Stimulated activated CD8-positive, alpha-beta memory T cell treated with anti-CD3 and anti-CD28 coated beads, Interleukin-2, amount 100 ng/mL, for 1 hour (primary cell): Measurements from ENCODE around the gene PIP4K2A.
A peak's percentile ranks its signal among the peaks of the same experiment; 100 is the strongest.
"Not testable (repeated sequence)": the region's sequence is repeated elsewhere in the genome, so short reads cannot be mapped to it uniquely, and the experiment has no call there.

Experiments used
- DNase-seq, 2 donors: peaks; one replicate each; pipeline ENCODE4 v3.0.0-alpha.2; 2020; ENCODE audit warnings: low read depth in 2 of 2

PIP4K2A gene

DNA sequence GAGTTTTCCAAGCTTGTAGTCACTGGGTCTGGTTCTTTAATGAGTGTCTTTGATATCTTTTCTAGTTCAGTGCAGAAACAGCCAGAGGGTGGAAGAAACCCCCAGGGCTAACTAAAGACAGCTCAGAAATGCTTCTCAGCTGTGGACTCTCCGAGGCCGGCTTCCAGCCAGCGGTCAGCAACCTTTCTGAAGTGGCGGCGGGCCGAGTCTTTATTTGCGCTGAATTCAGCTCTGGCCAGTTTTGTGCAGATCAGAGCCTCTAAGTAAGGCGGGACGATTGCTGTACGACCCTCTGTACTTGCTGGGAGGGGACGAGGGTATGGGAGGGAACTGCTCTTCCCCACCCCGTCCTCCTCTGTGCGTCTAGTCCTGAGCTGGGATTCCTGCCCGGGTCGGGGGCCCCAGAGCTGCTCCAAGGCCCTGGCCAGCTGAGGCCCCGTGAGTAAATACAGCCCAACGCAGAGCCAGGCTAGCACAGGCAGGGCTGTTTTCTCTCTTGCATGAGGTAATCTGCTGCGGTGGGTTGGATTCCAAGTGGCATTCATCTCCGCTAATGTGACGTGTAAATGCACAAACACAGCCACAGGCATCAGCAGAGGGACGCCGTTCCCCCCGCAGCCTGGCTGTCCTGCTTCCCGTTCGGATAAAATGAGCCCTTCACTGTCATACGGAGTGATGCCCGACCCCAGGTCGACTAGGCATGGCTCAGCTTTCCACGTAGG is 159.8 kb downstream of the PIP4K2A start:
- no peak for DNase-seq

DNA sequence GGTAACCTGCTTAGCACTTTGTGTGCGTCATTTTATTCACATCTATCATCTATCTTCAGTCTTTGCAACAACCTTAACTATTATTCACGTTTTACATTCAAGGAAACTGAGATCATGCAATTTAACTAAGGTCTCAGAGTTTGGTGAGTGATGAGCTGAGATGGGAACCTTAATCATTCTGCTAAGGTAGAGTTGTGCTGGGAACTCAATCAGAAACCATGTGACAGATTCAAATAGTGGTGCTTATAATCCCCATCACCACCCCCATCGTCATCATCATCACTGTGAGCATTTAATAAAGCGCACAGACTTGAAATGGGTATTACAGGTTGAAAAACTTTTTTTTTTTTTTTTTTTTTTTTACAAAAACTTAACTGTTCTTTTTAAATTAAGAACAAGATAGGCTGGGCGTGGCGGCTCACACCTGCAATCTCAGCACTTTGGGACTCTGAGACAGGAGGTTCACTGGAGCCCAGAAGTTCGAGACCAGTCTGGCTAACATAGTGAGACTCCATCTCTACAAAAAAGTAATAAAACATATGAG is 160.9 kb downstream of the PIP4K2A start:
- no peak for DNase-seq

DNA sequence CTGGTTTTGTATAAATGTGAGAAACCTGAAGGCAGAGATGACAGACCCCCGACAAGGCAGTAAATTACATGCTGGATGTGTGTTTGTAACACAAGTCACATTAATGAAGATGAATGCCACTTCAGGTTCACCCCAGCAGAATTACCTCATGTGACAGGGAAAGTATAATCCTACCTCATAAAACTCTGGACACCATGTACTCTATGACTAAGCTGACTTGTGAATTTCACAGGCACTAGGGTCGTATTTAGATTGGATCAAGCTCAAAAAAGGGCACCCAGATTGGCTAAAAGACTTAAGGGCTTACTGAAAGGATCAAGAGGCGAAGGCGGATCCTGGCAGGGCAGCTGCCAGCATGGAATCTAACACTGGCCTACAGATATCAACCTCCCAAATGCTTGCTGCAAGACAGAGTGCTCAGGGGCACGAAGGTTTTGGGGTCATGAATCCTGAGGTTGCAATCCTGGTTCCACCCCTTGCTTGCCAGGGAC is 161.4 kb downstream of the PIP4K2A start:
- DNase-seq: no peak

DNA sequence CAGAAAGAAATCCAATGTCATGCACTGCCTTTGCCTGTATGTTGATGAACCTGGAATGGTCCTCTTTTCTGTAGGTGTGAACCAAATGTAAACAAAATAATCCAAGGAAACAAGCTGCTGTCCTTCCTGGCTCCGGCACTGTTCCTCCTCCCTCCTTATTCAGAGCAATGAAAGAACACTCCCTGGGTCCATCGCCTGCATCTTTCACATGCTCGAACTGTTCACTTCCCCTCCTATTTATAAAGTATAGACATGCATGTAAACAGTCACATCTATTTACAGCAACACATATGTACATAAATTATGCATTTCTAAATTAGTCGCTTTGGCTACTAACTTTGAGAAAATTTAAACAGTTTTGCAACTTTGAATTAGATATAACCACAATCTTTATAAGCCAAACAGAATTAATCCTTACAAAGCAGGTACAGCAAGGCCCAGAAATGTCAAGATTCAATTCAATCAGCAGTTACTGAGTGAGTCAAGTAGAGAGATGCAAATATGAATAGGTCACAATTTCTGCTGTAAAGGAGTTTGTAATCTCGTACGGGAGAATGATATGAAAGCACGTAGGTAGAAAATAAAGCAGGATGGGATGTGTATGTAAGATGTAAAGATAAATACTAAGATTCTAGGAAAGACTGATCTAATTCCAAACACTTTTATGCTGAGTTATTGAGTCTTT is 162.6 kb downstream of the PIP4K2A start:
- DNase-seq: no peak

DNA sequence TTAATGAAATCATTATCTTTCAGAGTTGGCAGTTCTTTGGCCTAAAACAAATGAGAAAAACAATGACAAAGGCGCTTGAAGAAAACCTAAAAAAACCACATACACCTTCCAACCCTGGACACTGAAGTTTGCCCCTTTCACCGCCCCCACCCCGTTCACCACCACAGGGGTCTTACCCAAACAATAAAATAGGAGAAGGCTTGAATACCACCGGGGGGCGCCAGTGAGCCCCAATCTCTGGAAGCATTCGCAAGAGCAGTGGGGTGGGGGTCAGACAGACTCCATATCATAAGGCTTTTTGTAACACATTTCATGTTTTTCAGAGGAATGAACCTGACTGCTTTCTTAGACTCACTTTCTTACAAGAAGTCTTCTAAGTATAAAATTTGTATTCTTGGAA is 163.6 kb downstream of the PIP4K2A start:
- DNase-seq: peak; percentile 42 to 58

DNA sequence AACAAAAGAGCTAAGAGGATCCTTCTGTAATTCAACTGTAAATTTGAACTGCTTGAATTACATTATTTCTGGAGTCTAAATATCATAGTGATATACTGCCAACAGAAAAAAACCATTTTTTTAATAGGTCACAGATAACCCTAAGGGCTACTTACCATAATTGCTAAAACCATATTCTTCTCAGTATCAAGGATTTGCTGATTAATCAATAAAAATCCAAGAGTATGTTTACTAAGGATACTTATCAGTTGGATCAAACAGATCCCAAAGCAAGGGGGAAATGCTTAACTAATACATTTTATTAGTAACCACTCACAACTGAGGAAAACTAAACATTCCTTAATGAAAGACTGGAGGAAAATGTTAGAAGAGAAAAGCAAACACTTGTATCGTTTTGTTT is 166.0 kb downstream of the PIP4K2A start:
- no peak for DNase-seq

DNA sequence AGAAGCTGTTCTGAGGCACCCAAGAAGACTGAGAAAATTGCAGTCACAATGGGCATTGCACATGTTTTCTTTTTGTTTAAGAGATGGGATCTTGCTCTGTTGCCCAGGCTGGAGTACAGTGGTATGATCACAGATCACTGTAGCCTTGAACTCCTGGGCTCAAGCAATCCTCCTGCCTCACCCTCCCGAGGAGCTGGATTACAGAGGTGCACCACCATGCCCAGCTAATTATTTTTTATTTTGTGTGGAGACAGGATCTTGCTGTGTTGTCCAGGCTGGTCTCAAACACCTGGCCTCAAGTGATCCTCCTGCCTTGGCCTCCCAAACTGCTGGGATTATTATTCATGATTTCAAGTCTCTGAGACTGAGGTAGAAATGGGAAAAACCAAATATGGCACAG is 168.7 kb downstream of the PIP4K2A start:
- no peak for DNase-seq

DNA sequence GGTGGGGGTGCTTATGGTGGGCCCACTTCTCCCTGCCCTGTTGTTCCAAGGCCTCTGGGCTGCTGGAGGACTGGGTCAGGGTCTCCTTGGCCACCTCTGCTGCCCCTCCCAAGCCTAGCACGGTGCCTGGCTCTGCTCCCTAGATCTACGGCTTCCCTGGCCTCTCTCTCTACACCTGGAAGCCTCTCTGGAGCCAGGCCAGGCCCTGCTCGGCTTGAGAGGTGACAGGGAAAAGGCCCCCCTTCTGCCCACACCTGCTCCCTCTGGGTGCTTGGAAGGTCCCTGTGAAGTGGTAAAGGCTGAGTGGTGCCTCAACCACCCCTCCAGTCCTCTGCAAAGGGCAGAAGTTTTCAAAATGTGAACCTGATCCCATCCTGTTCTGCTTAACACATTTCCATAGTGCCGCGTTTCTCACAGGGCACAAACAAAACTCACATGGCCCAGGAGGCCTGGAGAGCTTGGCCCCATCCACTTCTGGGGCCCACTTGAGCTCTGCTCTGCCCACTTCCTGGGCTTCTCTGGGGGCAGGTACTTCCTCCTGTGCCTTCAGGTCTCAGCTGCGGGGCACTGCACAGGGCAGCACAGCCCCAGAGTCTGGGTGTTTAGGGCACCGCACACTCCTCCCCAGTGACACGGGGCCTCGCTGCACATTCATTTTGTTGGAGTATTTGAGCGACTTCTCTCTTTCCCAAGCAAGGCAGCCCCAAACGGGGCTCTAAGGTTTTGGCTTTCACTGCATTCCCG is 169.9 kb downstream of the PIP4K2A start:
- no peak for DNase-seq

DNA sequence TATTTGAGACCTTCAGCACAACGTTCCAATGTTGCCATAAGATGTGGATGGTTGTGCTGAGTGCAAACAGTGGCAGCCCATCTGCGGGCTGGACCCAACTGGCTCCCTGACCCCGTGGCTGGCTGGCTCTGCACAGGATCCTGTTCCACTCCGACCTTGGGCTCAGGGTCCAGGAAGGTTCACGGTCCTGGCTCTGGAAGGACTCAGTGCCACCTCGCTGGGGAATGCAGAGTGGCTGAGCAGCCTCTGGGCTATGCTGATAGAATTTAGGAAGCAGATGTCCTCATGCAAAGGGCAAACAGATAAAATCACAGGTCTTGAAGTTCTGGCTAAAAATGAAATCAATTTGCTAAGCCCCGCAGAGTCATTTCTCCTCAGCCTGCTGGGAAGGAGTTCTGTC is 171.6 kb downstream of the PIP4K2A start:
- no peak for DNase-seq

DNA sequence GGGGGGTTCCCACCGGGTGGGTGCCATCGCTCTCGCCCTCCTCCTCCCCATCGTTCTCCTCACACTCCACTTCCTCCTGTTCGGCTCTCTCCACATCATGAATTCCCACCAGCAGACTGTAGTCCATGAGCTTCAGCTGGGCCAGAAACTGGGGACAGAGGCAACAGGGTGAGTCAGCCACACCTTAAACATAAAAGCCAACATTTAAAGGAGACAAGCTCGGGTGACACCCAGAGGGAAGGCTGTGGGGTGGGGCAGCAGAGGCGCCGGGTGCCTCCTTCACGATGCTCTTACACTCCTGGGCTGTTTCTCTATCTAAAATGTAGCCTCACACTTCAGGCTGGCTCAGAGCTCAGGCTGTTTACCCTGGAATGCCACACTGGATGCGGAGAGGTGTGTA is 172.5 kb downstream of the PIP4K2A start:
- DNase-seq: no peak

DNA sequence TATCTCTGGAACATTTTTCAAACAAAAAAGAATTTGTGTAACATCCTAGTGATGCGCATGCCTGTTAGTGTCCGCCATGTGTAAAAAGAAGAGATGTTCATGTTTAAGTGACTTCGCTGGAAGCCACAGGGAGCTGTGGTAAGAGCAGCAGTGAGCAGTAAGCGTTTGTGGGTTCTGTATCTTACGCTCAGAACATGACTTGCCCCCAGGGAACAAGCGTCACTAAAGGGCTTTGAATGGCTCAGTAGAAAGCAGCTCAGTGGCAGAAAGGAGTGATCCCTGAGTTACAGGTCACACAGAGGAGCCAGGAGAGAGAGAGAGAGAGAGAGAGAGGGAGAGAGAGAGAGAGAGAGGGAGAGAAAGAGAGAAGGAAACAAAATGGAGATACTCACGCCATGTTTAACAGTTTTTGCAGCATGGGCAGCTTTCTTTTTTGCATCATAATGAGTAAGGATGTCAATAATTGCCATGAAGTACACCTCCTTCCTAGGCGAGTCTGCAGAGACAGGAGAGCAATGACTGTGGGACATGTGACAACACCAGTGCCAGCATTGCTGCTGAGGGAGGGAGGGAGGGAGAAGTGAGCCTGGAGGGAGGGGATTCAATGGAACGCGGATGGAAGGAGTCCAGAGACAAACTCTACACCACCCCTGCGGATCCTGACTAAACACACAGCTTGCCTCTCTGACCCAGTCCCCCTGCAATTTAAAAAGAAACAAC is 174.6 kb downstream of the PIP4K2A start:
- no peak for DNase-seq

DNA sequence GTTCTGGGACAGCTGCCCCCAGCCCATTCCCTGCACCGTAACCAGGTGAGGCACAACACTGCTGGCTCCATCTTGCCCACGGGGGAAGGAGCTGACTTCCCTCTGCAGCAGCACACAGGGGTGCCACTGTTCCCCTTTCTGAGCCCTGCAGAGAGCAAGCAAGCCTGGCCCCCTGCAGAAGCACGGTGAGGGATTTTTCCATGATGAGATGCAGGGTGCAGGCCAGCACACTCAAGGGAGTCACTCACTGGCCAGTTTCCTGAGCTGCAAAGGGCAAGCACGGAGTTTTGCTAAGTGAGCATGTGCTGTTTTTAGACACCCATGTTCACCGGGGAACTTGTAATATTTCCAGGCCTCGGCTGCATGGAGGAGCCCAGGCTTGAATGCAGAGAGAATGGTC is 176.6 kb downstream of the PIP4K2A start:
- DNase-seq: no peak

DNA sequence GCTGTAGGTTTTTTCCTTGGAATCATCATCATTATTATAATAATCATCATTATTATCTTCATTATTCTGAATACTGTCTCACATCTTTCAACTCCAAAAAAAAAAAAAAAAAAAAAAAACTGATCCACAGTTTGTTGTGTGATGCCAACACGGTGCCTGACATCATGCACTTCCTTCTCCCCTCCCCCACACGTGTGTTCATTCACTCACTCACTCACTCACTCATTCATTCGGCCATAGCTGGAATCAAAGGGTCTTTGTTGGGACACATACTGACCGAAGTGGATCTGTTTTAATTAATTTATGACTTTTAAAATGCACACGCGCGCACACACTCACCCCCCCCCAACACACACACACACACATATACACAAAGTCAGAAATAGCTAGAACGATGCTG is 177.8 kb downstream of the PIP4K2A start:
- DNase-seq: no peak

DNA sequence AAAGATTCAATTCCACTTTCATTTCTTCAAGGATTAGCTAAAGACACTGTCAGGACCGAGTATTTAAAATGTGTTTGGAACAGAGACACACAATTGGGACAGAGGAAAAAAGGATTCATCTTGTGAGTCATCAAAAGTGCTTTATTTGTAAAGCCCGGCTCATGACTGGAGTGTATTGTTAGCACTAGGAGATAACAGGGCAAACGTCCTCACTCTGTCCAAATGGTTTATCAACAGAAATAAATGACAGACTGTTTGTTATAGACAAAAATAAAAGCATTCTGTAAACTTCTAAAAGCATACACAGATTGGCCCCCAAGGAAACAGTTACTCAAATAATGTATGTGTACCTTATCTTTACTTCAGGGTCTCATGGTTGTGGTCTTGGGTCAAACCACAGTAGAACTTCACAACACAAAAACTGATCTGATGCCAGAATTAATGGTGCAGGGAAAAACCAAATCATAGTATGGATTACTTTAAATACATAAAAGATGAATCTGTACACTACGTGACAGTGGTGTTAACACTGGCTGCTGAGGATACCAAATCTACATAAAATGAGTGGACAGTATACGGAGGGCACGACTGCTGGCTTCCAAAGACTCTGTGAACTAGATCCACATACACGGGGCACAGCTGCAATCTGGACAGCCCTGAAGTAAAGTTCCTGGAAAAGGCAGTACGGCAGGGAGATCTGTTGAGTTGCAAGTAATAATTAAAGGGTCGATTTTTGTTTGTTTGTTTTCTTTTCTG is 179.4 kb downstream of the PIP4K2A start:
- DNase-seq: no peak

DNA sequence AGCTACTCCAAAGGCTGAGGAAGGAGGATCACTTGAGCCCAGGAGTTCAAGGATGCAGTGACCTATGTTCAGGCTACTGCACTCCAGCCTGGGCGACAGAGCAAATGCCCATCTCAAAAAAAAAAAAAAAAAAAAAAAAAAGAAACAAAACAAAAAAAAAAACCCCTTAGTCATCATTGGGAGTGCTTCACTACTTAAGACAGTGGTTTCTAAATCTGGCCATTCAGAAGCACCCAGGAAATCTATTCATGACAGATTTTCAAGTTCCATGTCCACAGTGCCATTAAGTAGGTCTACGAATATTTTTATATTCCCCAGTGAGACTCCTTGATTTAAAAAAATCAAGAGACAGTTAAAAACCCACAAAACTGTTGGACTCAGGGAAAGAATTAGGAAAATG is 182.9 kb downstream of the PIP4K2A start:
- DNase-seq: no peak

DNA sequence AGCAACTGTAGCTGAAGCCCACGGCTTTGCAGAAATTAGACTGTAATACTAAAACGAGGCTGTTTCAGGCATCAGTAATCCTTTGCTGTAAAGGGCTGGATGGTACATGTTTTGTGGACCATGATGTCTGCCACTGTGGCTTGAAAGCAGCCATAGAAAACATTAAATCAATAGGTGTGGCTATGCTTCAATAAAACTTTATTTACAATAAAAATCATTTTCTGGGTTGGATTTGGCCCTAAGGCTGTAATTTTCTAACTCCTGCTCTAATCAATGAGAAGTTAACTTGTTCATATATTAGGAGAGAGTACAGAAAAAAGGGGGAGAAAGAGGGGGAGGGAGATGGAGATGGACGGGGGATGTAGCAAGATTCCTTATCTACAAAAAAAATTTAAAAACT is 183.4 kb downstream of the PIP4K2A start:
- DNase-seq: no peak

DNA sequence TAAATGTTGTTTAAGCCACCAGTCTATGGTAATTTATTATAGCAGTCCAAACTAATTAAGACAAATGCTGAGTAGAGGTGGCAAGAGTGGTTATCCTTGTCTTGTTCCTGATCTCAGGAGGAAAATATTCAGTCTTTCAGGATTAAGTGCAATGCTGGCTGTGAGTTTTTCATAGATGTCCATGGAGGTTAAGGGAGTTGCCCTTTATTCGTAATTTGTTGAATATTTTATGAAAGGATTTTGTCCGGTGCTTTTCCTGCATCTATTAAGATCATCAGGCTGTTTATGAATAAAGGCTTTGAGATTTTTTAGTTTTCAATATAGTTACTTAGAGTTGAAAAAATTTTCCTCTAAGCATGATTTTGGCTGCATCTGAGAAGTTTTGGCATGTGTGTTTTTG is 186.9 kb downstream of the PIP4K2A start:
- DNase-seq: no peak

DNA sequence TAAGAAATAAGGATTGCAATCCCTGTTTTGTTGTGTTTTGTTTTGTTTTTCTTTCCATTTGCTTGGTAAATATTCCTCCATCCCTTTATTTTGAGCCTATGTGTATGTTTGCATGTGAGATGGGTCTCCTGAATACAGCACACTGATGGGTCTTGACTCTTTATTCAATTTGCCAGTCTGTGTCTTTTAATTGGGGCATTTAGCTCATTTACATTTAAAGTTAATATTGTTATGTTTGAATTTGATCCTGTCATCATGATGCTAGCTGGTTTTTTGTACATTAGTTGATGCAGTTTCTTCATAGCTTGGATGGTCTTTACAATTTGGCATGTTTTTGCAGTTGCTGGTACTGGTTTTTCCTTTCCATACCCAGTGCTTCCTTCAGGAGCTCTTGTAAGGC is 190.0 kb downstream of the PIP4K2A start:
- DNase-seq: not testable (repeated sequence)

DNA sequence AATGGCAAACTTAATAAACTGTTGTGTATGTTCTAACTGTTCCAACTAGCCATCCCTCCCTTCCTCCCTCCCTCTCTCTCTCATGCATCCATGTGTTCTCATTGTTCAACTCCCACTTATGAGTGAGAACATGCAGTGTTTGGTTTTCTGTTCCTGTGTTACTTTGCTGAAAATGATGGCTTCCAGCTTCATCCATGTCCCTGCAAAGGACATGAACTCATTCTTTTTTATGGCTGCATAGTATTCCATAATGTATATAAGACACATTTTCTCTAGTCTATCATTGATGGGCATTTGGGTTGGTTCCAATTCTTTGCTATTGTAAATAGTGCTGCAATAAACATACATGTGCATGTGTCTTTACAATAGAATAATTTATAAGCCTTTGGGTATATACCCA is 193.7 kb downstream of the PIP4K2A start:
- DNase-seq: not testable (repeated sequence)

DNA sequence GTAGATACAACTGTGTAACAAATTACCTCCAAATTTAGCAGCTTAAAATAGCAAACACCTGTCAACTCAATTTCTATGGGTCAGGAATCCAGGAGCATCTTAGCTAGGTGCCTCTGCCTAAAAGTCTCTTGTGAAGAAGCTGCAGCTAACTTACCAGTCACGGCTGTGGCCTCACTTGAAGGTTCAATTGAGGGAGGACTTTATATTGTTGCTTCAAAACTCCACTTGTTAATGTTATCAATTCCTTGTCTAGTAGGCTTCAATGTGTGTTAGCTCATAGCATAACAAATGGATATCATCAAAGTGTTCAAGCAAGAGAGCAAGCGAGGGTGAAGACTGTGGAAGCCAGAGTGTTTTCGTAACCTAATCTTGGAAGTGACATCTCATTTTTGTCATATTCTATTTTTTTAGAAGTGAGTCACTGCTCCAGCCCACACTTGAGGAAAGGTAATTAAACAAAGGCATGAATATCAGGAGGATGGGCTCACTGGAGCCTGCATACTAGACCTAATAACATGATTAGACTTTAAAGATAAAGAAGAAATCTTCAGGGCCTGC is 196.1 kb downstream of the PIP4K2A start:
- DNase-seq: no peak

DNA sequence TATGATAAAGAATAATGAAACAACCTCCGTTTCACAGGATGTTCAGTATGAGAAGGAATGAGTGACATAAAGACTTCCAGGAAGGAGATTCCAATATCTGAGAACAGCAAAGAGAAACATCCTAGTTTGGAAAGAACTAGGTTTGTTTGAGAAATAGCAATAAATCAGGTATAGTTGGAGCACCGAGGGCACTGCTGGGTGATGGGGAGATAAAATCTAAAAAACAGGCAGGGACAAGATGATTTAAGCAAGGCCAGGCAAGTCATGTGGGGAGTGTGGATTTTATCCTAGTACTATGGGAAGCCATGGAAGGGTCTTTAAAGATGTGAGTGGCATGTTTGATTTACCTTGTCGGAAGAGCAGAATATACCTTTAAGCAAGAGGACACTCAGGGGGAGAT is 199.4 kb downstream of the PIP4K2A start:
- DNase-seq: no peak
